GM21737 (cell line): ENCODE measurements around the gene KLHL12.

Experiments used
- ATAC-seq: cut with Tn5 transposase; IDR thresholded peaks from one replicate; pipeline ENCODE4 v1.9.1; 2021; ENCODE audit warnings: mild to moderate bottlenecking, moderate library complexity; ENCODE audit not compliant: unreplicated experiment

The KLHL12 gene

GRCh38 chr1:202844259-202844658 is 82.8 kb downstream of the KLHL12 start:
- no peak for ATAC-seq

- no peak for ATAC-seq
Observed at GRCh38 chr1:202843081-202843480, 84.0 kb downstream of the KLHL12 start.
